GM12878 (cell line): Measurements from ENCODE around the gene VDR.

Source experiments
- CEBPB ChIP-seq, 2 experiments: fragments of 150-350 bp in 1 of 2; IDR thresholded peaks; 2 replicates each; pipeline ENCODE4 v1.6.1; 2012 to 2014; ENCODE audit warnings: low read depth in 2 of 2, low read length in 2 of 2, borderline replicate concordance in 1 of 2, inconsistent platforms in 1 of 2
- CHD1 ChIP-seq: IDR thresholded peaks from 2 replicates; pipeline ENCODE4 v1.6.1; 2012; ENCODE audit warnings: low read depth, low read length, improper control_type of control experiment
- EZH2 ChIP-seq: IDR thresholded peaks from 2 replicates; pipeline ENCODE4 v1.6.1; 2012; ENCODE audit warnings: low read depth, mild to moderate bottlenecking, control low read depth, inconsistent platforms, low read length, borderline replicate concordance; ENCODE audit not compliant: control insufficient read depth
- HDAC6 ChIP-seq: fragments of 200-600 bp; sonication (generic); IDR thresholded peaks from one replicate; pipeline ENCODE4 v1.8.0; 2017; ENCODE audit warnings: antibody characterized with exemption; ENCODE audit not compliant: unreplicated experiment
- POLR2A ChIP-seq: IDR thresholded peaks from 2 replicates; pipeline ENCODE4 v1.6.1; 2011; ENCODE audit warnings: low read depth, mild to moderate bottlenecking, low read length
- SPI1 ChIP-seq: IDR thresholded peaks from 2 replicates; pipeline ENCODE4 v1.6.1; 2011; ENCODE audit warnings: low read depth, mild to moderate bottlenecking, low read length, moderate library complexity, borderline replicate concordance; ENCODE audit not compliant: insufficient read depth
- STAT1 ChIP-seq: fragments of 450-650 bp; conservative IDR thresholded peaks from 2 replicates; pipeline ENCODE4 v1.6.1; 2014; ENCODE audit warnings: antibody characterized with exemption, mild to moderate bottlenecking
- TARDBP ChIP-seq: IDR thresholded peaks from 2 replicates; pipeline ENCODE4 v1.6.1; 2016; ENCODE audit warnings: borderline replicate concordance
- ZBED1 ChIP-seq: IDR thresholded peaks from 2 replicates; pipeline ENCODE4 v1.6.1; 2016; ENCODE audit warnings: borderline replicate concordance
- TF ChIP-seq, protein P1 (sequence below), 3 experiments: IDR thresholded peaks in 2 of 3; conservative IDR thresholded peaks in 1 of 3; 2 replicates each; pipeline ENCODE4 v1.5.1; 2011; ENCODE audit warnings: low read depth in 3 of 3, low read length in 3 of 3, mild to moderate bottlenecking in 3 of 3, control low read depth in 2 of 3, moderate library complexity in 2 of 3, inconsistent platforms in 1 of 3, mixed read lengths in 1 of 3; ENCODE audit not compliant: control insufficient read depth in 2 of 3, insufficient read depth in 1 of 3; ENCODE audit errors: extremely low read depth in 1 of 3
- TF ChIP-seq, protein P2 (sequence below): IDR thresholded peaks from 2 replicates; pipeline ENCODE4 v1.6.1; 2011; ENCODE audit warnings: mild to moderate bottlenecking, low read depth, low read length, moderate library complexity; ENCODE audit not compliant: insufficient replicate concordance

DNA sequence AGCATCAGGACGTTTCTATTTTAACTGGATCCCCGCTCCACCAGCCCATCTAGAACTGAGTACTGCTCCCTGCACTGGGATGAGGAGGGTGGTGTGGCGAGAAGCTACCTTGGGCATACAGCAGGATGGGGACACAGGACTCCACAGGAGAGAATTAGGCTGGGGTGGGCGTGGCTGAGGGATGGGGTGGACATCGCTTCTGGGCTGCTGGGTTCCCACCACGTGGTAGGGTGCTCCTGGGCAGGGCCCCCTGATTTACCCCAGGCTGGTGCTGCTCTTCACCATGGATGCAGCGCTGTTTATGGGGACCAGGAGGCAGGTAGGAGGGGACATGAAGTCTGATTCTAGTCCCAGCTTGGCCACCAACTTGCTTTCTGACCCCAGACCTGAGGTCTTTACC is 41.9 kb downstream of the VDR start:
- TF ChIP-seq ZBED1 = no peak
- no peak for TF ChIP-seq POLR2A
- no peak for TF ChIP-seq CEBPB (IDR thresholded peaks at IDR 0.05; ENCODE audit: borderline replicate concordance in 1 of 2, low read depth in 2 of 2, low read length in 2 of 2)
- TF ChIP-seq CHD1 = no peak
- no peak for TF ChIP-seq STAT1
- TF ChIP-seq, protein P1, sequence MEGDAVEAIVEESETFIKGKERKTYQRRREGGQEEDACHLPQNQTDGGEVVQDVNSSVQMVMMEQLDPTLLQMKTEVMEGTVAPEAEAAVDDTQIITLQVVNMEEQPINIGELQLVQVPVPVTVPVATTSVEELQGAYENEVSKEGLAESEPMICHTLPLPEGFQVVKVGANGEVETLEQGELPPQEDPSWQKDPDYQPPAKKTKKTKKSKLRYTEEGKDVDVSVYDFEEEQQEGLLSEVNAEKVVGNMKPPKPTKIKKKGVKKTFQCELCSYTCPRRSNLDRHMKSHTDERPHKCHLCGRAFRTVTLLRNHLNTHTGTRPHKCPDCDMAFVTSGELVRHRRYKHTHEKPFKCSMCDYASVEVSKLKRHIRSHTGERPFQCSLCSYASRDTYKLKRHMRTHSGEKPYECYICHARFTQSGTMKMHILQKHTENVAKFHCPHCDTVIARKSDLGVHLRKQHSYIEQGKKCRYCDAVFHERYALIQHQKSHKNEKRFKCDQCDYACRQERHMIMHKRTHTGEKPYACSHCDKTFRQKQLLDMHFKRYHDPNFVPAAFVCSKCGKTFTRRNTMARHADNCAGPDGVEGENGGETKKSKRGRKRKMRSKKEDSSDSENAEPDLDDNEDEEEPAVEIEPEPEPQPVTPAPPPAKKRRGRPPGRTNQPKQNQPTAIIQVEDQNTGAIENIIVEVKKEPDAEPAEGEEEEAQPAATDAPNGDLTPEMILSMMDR (IDR thresholded peaks at IDR 0.05 in 2 of 3, conservative IDR thresholded peaks at IDR 0.05 in 1 of 3; ENCODE audit: control insufficient read depth in 2 of 3, extremely low read depth in 1 of 3, insufficient read depth in 1 of 3, low read depth in 3 of 3, low read length in 3 of 3) = no peak
- TF ChIP-seq SPI1 = no peak
- no peak for TF ChIP-seq HDAC6
- TF ChIP-seq, protein P2, sequence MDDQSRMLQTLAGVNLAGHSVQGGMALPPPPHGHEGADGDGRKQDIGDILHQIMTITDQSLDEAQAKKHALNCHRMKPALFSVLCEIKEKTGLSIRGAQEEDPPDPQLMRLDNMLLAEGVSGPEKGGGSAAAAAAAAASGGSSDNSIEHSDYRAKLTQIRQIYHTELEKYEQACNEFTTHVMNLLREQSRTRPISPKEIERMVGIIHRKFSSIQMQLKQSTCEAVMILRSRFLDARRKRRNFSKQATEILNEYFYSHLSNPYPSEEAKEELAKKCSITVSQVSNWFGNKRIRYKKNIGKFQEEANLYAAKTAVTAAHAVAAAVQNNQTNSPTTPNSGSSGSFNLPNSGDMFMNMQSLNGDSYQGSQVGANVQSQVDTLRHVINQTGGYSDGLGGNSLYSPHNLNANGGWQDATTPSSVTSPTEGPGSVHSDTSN = no peak
- no peak for TF ChIP-seq TARDBP
- TF ChIP-seq EZH2 = no peak
